Measurements from ENCODE around the gene ARL15.

GRCh38 chr5:53906736-53907135, 403.6 kb downstream of the ARL15 start:
- TF ChIP-seq CTCF (IDR thresholded peaks at IDR 0.05) (no peak), EP300 (IDR thresholded peaks at IDR 0.05) (no peak), POLR2A (IDR thresholded peaks at IDR 0.05) (no peak)

Measured in sigmoid colon (tissue), 4 donors.